Islet precursor cell (in vitro differentiated cells): ENCODE measurements around the gene ADAMTSL4.
"Not testable (repeated sequence)": the region's sequence is repeated elsewhere in the genome, so short reads cannot be mapped to it uniquely, and the experiment has no call there.

Source experiments
- DNase-seq: peaks from one replicate; pipeline ENCODE4 v3.0.0-alpha.2; 2018

Gene ADAMTSL4

DNA sequence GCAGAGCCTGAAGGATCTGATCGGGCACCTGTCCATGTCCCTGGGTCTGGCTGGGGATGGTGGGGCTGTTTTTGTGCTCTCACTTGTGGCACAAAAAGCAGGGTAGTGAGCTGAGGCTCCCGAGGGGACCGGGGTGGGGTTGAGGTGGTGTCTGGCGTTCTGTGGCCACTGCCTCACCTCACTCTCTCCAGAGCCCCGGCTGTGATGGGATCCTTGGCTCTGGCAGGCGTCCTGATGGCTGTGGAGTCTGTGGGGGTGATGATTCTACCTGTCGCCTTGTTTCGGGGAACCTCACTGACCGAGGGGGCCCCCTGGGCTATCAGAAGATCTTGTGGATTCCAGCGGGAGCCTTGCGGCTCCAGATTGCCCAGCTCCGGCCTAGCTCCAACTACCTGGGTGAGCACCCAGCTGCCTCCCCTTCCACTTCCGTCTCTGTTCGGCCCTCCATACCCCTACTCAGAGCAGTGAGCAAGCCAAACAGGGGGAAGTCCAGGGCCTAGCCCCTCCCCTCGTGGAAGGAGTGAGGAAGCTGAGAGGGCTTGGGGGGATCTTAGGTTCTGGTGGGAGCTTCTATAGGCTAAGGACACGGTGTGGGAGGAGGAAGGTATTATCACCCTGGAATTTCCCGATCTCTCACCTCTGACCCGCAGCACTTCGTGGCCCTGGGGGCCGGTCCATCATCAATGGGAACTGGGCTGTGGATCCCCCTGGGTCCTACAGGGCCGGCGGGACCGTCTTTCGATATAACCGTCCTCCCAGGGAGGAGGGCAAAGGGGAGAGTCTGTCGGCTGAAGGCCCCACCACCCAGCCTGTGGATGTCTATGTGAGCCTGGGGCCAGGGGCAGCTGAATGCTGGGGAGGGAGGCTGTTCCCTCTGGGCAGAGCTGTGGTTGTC is 7.0 kb downstream of the ADAMTSL4 start:
- peak; percentile 50 for DNase-seq

DNA sequence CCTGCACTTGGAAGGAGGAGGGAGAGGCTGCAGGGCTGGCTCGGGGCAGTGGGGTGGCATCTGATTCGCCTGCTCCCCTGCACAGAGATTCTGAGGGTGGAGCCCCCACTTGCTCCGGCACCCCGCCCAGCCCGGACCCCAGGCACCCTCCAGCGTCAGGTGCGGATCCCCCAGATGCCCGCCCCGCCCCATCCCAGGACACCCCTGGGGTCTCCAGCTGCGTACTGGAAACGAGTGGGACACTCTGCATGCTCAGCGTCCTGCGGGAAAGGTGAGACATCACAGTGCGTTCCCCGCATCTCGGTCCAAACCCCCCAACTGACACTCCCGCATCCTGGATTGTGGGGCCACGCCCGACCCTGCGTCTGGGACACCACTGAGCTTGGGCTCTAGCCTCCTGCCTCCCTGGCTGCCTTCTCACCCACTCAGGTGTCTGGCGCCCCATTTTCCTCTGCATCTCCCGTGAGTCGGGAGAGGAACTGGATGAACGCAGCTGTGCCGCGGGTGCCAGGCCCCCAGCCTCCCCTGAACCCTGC is 7.9 kb downstream of the ADAMTSL4 start:
- peak; percentile 37 for DNase-seq

DNA sequence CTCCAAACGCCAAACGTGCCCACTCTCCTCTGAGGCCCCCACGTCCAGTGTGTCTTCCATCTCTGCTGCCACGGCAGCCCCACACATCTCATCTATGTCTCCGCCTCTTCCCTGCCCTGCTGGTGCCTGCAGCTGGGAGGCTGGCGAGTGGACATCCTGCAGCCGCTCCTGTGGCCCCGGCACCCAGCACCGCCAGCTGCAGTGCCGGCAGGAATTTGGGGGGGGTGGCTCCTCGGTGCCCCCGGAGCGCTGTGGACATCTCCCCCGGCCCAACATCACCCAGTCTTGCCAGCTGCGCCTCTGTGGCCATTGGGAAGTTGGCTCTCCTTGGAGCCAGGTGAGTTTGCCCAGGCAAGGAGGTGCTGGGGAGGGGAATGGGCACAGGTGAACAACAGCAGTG is 8.6 kb downstream of the ADAMTSL4 start:
- no peak for DNase-seq

DNA sequence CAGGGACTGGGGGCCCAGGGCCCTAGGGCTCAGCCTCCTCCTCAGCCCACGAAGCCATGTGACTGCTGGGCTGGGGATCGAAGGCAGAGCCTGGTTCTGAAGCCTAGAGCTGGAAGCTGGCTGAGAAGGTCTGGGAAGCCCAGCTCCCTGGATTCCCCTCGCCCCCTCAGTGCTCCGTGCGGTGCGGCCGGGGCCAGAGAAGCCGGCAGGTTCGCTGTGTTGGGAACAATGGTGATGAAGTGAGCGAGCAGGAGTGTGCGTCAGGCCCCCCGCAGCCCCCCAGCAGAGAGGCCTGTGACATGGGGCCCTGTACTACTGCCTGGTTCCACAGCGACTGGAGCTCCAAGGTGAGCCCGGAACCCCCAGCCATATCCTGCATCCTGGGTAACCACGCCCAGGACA is 9.1 kb downstream of the ADAMTSL4 start:
- DNase-seq, result no peak

DNA sequence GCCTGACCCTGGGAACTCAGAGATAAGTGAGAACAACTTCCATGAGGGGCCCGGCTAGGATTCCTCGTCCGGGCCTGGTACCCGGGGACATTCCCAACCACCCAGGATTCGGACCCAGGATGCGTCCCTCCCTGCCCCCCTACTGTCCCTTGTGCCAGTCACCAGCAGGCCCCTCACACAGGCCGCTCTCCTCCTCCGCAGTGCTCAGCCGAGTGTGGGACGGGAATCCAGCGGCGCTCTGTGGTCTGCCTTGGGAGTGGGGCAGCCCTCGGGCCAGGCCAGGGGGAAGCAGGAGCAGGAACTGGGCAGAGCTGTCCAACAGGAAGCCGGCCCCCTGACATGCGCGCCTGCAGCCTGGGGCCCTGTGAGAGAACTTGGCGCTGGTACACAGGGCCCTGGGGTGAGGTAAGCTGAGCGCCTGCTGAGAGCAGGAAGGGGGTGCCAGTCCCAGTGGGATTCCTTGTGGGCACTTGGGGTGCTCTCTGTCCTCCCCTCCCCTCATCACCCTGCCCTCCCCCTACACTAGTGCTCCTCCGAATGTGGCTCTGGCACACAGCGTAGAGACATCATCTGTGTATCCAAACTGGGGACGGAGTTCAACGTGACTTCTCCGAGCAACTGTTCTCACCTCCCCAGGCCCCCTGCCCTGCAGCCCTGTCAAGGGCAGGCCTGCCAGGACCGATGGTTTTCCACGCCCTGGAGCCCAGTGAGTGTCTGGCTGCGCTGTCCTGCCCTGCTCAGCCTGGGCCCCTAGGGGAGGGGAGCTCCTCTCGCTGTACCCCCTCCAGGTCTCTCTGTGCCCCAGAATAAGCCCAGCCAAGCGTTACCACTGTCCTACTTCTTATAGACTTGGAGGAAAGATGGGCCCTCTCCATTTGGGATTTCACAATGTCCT is 9.8 kb downstream of the ADAMTSL4 start:
- DNase-seq, result peak; percentile 65

DNA sequence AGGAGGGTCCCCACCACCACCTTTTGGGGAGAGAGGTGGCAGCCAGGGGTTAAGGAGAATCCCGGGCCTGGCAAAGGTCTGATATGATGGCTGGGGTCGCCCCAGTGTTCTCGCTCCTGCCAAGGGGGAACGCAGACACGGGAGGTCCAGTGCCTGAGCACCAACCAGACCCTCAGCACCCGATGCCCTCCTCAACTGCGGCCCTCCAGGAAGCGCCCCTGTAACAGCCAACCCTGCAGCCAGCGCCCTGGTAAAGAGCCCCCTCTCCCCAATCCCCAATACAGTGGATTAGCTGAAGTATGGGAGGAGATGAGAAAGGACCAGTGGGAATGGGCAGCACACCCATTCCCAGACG is 10.4 kb downstream of the ADAMTSL4 start:
- DNase-seq, result no peak

DNA sequence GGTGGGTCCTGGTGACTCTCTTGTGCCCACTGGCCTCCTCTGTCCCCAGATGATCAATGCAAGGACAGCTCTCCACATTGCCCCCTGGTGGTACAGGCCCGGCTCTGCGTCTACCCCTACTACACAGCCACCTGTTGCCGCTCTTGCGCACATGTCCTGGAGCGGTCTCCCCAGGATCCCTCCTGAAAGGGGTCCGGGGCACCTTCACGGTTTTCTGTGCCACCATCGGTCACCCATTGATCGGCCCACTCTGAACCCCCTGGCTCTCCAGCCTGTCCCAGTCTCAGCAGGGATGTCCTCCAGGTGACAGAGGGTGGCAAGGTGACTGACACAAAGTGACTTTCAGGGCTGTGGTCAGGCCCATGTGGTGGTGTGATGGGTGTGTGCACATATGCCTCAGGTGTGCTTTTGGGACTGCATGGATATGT is 10.8 kb downstream of the ADAMTSL4 start:
- DNase-seq, result peak; percentile 91

DNA sequence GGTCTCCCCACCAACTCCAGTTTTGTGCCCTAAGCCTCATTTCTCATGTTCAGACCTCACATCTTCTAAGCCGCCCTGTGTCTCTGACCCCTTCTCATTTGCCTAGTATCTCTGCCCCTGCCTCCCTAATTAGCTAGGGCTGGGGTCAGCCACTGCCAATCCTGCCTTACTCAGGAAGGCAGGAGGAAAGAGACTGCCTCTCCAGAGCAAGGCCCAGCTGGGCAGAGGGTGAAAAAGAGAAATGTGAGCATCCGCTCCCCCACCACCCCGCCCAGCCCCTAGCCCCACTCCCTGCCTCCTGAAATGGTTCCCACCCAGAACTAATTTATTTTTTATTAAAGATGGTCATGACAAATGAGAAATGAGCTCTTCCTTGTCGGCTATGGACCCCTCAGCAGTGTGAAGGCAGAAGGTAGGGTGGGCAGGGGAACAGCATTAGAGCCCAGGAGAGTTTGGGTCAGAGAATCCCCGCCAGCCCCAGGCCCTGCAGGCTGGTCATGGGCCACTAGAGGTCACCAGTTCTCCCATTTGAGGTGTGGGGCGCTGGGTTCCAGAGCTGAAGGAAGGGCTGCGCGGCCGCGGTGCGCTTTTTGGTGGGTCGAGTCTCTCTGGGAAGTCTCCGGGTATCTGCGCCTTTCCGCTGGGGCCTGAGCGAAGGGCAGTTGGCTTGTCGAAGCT is 11.5 kb downstream of the ADAMTSL4 start:
- peak; percentile 94 for DNase-seq

DNA sequence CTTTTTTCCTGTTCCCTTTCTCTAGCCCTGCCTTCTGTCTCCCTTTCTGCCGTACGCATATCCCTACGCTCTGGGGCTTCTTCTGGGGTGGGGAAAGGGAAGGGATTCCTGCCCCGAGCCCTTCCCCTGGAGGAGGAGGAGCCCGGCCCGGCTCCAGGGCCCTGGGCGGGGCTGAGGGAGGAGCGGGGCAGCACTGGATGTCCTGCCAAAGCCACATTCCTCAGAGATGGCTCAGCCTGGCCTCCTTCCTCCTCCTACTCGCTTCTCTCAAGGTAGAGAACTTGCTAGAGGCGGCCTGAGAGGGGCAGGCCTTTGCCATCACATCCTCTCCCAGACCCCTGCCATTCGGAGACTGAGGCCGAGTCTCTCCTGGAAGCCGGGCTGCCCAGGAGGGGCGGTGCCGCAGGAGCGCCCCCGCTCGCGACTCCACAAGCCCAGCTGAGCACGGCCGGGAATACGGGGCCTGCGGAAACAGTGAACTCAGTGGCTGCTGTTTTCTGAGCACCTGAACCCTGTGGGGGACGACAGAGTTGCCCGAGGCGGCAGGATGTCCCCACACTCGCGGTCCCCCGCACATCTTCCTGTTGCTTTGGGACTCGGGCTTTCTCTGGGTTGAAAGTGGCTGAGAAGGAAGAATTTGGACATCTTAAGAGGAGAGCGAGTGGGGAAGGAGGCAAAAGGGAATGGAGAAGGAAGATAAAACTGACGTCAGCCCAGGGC is 12.2 kb downstream of the ADAMTSL4 start:
- DNase-seq, result peak; percentile 100

DNA sequence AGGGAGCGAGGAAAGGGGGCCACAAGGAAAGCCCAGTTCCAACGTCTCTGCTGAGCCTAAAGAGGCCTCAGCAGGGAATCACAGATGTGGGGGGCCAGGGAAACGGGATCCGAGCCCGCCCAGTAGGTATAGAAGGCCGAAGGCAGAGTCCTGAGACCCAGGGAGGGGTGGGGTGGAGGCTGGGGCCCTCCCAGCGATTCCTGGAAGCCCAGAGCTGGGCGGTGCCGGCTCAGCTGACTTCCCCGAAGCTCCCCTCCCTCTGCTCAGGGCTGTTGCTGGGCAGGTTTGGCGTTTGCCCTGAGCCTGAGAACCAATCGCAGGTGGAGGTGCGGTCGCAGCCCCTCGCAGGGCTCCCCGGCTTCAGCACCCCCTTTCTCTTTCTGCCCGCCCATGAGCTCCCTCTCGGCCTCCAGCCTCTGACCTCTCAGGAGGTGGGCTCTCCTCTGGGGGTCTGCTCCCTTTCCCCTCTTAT is 12.8 kb downstream of the ADAMTSL4 start:
- DNase-seq, result peak; percentile 97

DNA sequence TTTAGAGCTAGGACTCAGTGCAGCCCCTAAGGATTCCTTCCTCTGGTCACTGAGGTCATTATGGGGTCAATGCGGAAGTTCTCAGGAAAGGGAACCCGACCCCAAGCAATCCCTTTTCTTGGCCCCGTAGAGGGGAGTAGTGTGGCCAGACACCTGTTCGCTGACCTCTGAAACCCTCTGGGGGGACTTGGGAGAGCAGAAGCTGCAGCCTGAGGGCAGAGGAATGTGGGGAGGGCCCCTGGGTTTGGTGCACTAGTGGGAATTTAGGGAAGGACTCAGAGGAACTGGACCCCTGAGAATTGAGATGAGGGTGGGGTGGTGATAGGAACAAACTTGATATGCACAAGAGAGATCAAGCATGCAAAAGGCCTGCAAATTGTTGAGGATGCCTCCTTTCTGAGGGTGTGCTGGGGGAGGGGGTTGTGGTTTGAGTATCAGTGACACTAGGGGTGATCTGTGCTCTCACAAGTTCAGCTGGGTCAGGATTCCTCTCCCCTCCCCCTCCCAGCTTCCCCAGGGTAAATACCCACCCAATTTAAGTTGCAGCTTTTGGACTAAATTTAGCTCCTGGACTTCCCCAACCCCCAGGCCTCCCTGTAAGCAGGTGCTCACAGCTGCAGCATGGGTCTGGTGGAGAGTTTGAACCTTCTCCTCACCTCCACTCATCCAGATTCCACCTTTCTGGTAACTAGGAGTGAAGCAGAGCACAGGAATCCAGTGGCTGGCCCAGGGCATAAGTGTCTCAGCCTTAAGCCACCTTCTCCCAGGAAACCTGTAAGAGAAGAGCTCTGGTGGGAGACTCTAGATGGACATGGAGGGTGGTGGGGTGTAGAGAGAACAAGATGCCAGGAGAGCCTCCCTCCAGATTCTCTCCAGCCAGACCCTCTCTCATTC is 13.5 kb downstream of the ADAMTSL4 start:
- peak; percentile 70 for DNase-seq

DNA sequence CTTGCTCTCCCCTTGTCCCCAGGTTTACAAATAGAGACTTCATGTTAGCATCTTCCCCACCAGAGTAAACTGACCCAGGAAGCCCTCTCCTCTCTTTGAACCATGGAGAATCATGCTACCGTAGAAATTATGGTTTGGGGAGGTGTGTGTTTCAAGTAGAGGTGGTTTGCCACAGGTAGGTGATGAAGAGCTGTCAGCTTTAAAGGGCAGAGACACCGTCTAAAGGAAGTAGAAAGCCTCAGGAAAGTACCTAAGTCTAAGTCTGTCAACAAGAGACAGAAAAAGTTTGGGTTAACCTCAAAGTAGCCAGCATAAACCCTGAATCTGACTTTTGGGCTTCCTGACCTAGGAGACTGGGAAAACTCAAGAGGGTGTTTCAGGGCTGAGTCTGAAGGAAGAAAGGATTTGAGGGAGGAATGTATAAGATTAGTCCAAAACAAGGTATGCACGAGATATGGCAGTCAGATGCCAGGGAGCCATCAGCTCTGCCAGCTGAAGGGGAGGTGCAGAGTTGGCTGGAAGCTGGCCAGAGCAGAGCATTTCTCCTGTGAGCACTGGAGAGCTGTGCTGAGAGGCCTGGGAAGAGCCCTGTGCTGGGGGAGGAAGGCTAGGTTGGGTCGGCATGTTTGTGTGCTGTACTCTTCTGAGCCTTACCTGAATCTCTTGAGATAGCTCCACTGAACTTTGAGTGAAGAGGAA is 14.3 kb downstream of the ADAMTSL4 start:
- DNase-seq, result peak; percentile 65

DNA sequence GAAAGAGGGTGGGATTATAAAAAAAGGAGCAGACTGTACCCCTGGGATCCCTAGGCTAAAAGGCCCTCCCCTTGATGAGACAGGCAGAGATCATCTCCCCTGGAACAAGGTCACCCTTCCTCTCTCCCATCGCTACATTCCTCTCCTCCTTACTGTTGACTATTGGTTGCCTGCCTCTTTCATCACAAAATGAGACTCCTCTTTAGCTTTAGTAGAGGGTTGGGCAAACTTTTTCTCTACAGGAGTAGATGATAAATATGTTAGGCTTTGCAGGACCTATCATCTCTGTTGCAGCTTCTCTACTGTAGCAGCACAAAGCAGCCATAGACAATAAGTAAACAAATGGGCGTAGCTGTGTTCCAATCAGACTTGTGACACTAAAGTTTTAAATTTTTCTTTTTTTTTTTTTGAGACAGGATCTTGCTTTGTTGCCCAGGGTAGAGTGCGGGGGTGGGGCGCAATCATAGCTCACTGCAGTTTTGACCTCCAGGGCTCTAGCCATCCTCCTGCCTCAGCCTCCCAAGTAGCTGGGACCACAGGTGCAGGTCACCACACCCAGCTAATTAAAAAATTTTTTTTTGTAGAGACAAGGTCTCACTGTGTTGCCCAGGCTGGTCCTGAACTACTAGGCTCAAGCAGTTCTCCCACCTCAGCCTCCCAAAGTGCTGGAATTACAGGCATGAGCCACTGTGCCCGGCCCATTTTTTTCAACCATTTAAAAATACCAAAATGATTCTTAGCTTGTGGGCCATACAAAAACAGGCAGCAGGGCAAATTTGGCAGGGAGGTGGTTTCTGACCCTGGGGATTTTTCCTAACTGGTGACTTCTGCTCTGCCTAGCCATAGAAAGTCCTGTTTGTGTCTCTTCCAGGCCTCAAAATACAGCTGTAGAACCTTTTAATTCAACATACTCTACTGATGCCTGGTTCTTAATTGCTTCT is 15.1 kb downstream of the ADAMTSL4 start:
- no peak for DNase-seq

DNA sequence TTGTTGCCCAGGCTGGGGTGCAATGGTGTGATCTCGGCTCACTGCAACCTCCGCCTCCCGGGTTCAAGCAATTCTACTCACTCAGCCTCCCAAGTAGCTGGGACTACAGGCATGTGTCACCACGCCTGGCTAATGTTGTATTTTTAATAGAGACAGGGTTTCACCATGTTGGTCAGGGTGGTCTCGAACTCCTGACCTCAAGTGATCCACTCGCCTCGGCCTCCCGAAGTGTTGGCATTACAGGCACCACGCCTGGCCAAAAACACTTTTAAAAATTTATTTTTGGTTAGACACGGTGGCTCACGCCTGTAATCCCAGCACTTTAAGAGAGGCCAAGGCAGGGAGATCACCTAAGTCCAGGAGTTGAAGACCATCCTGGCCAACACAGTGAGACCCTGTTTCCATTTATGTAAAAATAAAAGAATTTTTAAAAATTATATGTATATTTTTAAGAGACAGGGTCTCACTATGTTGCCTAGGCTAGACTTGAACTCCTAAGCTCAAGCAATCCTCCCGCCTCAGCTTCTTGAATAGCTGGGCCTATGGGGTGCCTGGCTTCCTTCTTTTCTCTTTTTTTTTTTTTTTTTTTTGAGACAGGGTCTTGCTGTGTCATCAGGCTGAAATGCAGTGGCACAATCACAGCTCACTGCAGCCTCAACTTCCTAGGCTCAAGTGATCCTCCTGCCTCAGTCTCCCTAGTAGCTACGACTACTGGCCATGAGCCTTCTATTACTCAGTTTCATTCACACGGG is 16.2 kb downstream of the ADAMTSL4 start:
- not testable (repeated sequence) for DNase-seq

DNA sequence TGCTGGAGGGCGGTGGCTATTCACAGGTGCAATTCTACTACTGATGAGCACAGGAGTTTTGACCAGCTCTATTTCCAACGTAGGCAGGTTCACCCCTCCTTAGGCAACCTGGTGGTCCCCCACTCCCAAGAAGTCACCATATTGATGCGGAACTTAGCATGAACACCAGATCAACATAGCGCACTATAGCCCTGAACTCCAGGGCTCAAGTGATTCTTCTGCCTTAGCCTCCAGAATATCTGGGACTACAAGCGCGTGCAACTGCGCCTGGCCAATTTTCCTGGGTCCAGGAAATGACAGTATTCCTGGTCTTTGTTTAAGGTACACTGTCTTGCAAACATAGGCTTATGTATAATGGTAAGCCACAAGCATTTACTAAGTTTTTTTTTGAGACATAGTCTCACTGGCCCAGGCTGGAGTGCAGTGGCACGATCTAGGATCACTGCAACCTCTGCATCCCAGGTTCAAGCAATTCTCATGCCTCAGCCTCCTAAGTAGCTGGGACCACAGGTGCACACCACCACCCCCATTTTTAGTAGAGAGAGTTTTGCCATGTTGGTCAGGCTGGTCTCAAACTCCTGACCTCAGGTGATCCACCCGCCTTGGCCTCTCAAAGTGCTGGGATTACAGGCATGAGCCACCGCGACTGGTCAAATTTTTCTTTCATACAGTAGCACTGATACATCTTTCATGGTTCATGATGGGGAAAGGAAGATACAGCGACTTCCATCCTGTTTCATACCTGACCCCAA is 17.6 kb downstream of the ADAMTSL4 start:
- DNase-seq, result no peak

DNA sequence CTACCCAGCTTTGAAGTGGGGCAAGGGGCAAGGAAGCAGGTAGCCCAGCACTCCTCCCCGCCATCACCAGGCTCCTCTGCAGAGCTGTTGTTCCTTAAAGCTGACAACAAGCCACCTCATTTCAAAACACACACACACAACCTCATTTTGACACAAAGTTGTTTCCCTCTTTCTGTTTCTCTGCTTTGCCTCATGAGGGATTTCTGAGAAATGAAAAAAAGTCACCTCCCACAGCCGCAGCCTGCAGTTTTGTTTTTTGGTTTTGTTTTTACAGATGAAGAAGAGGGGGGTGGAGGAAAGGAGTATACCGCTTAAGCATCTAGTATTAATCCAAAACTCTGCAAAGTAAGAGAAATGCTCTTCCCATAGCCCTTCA is 18.1 kb downstream of the ADAMTSL4 start:
- no peak for DNase-seq

DNA sequence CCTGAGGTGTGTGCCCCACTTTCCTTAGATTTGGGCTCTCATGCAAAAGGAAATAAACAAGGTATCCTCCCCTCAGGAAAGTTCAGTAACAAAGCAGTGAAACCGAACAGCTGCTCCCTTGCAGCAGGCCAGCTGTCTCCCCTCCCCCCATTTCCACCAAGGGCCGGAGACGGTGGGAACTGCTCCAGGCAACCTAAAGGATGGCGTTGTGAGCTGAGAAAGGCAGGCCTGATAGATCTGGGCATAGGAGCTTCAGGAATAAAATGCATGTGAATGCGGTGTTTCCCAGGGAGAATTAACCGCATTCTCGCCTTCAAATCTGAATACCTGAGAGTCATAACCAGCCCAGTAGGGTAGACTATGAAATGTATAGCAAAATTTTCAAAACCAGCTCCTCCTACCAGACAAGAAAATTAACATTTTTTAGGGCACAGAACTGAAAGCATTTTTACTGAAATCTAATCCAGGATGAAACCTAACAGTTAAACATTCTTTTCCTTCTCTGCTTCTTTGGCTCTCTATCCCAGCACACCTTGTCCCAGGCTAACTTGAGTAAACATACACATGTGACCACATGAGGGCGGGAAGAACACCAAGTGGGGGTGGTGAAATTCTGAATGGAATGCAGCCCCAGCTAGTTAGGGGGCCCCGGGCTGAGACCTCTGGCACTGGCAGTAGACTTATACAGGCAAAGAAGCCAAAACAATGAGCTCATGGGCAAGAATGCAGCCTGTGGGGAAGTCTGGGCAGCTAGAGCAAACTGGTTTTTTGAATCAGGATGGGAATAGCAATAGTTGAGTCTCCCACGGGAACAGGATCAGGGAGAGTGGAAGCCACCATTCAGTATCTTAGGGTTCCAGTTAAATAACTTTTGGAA is 18.7 kb downstream of the ADAMTSL4 start:
- peak; percentile 99 for DNase-seq
